H7 (cell line): Measurements from ENCODE around the gene LCE2C. TPM values are rescaled to one million over a fixed set of nuclear protein-coding genes. Genes with fewer than 3 reads are reported as not detected.
"Not testable (repeated sequence)": the region's sequence is repeated elsewhere in the genome, so short reads cannot be mapped to it uniquely, and the experiment has no call there.

Source experiments
- DNase-seq: peaks from one replicate; pipeline ENCODE4 v3.0.0; 2012
- H3K27me3 ChIP-seq: 2 replicates; pipeline ENCODE4 v1.6.0; 2011; ENCODE audit warnings: mild to moderate bottlenecking, low read length; ENCODE audit not compliant: control insufficient read depth, insufficient read depth
- H3K36me3 ChIP-seq: replicated peaks from 2 replicates; pipeline ENCODE4 v1.5.1; 2011; ENCODE audit warnings: low read length; ENCODE audit not compliant: control insufficient read depth, insufficient read depth
- H3K4me3 ChIP-seq: 2 replicates; pipeline ENCODE4 v1.5.1; 2011; ENCODE audit warnings: low read depth, mild to moderate bottlenecking, control low read depth, low read length, moderate library complexity; ENCODE audit not compliant: insufficient read depth
- total RNA-seq: library from RNA; depleted of rRNA; stranded (reverse); fragments of >200 nt; shearing (Covaris generic); gene quantifications from 2 replicates; pipeline ENCODE4 v1.2.3, GENCODE V29; 2014; rRNA removed

LCE2C gene
- total RNA-seq, 1 experiment from 2014 or later, result not detected

DNA sequence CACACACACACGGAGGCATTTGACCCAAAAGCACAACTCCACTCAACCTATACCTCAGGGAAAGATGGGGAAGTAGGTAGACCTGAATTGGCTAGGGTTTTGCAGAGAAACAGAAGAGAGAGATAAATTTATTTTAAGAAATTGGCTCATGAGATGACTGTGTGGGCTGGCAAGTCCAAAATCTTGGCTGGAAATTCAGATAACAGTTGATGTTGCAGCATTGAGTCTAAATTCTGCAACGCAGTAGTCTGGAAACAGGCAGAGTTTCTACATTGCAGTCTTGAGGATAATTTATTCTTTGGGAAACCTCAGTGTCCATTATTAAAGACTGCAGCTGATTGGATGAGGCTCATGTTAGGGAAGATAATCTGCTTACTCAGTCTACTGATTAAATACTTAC is 6.5 kb downstream of the LCE2C start:
- H3K36me3 ChIP-seq, result no peaks in the 10 kb centered on the region
- no peak overlapping the region for H3K4me3 ChIP-seq
- DNase-seq, result no peak
- no peaks in the 10 kb centered on the region for H3K27me3 ChIP-seq

DNA sequence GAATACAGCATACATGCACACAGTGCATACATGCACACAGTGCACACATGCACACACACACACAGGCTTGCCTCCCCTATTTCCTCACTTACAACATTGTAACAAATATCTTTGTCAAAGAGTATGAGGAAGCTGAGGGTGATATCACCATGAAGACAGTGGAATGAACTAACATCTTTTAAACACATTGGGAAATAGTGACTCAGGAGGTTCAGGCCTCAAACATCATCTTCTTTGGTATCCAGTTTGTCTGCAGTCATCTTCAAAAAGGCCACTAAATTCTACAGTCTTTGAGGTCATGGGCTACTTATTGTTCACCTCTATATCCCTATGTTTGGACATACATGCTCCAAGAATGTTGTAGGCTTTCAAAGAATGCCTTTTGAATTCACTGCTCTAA is 8.8 kb downstream of the LCE2C start:
- Histone ChIP-seq H3K36me3 (no peaks in the 10 kb centered on the region), H3K4me3 (no peak overlapping the region), H3K27me3 (no peaks in the 10 kb centered on the region)
- no peak for DNase-seq

DNA sequence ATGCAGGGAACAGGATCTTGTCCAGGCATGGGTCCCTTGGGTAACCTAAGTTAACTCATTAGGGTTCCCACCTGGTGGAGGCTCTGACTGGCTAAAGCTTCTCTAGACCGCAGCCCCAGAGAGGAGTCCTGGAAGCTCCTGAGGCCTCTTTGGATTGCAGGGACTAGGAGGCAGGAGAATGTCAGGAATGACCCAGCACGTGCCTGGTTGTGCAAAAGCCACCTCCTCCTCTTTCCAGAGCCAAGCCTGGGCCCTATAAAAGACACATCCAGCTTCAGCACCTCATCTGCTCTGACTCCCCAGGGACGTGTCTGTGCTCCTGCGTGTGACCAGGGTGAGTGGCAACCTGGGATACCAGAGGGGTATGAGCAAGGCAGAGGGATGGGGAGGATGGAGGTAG is 10.7 kb downstream of the LCE2C start, which contains the start of gene LCE2B:
LCE2B (plus strand) TSS at position 301 of the 400 bp plus-strand sequence. CDS start 721 bp downstream, outside the sequence.
- not testable (repeated sequence) for H3K27me3 ChIP-seq, DNase-seq, H3K4me3 ChIP-seq, H3K36me3 ChIP-seq

DNA sequence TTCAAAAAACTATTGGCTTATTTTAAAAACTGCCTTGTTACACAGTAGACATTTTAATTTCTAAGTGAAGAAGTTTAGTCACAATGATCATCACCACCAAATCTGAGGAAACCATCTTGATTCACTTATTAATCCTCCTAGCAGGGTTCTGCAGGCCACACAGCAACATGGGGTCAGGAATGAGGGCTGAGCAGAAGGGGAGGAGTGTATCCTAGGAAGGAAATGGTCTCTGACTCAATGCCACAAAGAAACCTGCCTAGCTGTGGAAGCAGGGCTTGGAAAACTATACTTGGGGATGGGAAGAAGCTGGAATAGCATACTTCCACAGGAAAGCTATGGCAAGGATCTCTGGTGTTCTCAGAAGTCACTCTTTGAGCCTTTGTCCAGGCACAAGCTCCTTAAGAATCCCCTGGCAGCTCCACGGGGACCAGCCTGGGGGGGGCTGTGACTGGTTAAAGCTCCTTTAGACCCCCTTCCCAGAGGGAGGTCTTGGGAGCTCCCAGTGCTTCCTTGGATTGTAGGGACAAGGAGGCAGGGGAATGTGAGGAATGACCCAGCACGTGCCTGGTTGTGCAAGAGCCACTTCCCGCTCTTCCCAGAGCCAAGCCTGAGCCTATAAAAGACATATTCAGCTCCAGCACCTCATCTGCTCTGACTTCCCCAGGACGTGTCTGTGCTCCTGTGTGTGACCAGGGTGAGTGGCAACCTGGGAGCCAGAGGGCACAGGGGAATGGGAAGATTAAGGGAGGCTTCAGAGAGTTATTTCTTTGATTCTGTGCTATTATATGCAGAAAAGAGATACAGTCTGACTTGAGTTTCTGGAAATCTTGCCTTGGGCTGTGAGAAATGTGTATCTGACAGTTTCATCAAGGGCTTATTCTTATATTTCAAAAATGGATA is 22.9 kb downstream of the LCE2C start, which contains the start of gene LCE2A:
LCE2A (plus strand) TSS at position 645 of the 900 bp plus-strand sequence. CDS start 557 bp downstream, outside the sequence.
- Histone ChIP-seq H3K36me3 (no peaks in the 10 kb centered on the region), H3K27me3 (no peaks in the 10 kb centered on the region), H3K4me3 (no peak within 1 kb of the TSS)
- DNase-seq, result no peak

DNA sequence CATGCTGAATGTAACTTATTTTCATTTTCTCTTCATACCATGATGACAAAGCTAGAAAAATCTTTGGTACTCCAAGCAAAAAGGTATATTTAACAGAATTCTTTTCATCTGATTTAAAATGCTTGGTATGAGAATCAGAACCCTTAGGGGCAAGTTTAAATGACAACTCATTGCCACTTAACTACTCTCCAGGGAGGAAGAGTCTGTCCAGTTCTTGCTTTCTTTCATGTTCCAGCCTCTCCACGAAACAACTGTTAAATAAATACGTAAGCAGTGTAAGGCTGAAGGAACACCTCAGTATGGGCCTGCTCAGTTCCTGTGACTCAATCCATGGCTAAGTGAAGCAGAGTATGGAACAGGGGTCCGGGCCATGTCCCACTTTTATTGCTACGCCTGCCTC is 24.7 kb downstream of the LCE2C start:
- H3K27me3 ChIP-seq, result no peaks in the 10 kb centered on the region
- no peak for DNase-seq
- no peak overlapping the region for H3K4me3 ChIP-seq
- no peaks in the 10 kb centered on the region for H3K36me3 ChIP-seq

DNA sequence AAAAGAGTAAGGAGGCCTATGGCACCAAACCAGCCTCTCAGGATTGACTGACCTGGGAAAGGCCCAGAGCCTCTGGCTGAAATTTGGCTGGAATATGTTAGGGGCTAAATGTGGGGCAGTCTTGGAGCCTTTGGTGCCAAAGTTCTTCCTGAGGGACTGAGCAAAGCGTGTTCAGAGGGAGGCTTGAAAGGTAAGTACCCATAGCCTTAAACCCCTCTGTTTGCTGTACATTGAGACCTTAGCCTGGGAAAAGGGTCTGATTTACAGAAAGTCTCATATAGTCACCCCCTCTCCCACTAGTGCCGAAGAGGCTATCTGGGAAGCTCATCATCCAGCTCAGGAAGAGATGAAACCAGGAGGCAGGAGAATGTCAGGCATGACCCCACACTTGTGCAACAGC is 32.8 kb downstream of the LCE2C start, which contains the start of gene LCE4A:
LCE4A (plus strand) TSS at position 301 of the 400 bp plus-strand sequence. CDS start 916 bp downstream, outside the sequence.
- DNase-seq, result no peak
- Histone ChIP-seq H3K36me3 (no peaks in the 10 kb centered on the region), H3K4me3 (no peak within 1 kb of the TSS), H3K27me3 (no peaks in the 10 kb centered on the region)

DNA sequence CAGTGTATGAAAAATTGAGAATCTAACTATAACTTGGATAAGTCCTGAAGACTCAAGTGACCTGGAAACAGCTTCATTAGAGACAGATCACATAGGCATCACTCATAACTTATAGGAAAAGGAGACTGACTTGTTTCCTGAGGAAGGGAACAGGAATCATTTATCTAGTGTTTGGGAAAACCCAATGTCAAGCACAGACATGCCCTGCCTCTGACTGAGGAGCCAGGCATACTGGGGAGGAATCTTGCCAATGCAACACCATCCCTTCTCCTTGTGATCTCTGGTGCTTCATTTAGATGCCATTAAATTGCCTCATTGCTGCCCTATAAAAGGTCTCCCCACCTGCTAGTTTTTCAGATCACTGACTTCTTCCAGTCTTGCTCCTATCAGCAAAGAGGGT is 43.2 kb downstream of the LCE2C start:
- H3K36me3 ChIP-seq, result no peaks in the 10 kb centered on the region
- H3K27me3 ChIP-seq, result no peaks in the 10 kb centered on the region
- no peak for DNase-seq
- no peak overlapping the region for H3K4me3 ChIP-seq

DNA sequence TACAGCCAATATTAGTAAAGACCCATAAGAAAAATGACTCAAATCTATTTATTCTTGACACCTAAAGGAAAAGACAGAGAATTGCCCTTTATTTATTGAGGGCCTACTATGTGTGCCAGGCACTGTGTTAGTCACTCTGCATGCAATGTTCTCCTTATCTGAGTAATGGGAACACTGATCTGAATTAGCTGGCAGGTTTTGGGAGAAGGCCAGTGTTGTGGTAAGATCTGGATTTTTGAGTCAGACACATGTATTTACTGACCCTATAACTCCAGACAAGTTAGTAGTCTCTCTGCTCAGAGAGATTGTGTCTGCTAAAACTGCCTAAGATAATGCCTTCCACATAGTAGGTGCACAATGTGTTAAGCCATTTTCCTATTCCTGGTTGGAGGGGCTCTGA is 50.2 kb downstream of the LCE2C start:
- DNase-seq, result no peak
- H3K4me3 ChIP-seq, result no peak overlapping the region
- no peaks in the 10 kb centered on the region for H3K36me3 ChIP-seq
- H3K27me3 ChIP-seq, result no peaks in the 10 kb centered on the region

Other genes with a start within 250 kb of the LCE2C start
- not detected in 2 replicates for gene LCE5A, start 164.5 kb upstream of the LCE2C start, total RNA-seq
- gene CRCT1, start 160.8 kb upstream of the LCE2C start, total RNA-seq, result not detected in 2 replicates
- not detected in 2 replicates for gene LCE3E, start 108.5 kb upstream of the LCE2C start, total RNA-seq
- not detected in 2 replicates for gene LCE3D, start 94.8 kb upstream of the LCE2C start, total RNA-seq
- gene LCE3C, start 75.0 kb upstream of the LCE2C start, total RNA-seq, result not detected in 2 replicates
- gene LCE3B, start 61.5 kb upstream of the LCE2C start, total RNA-seq, result not detected in 2 replicates
- not detected in 2 replicates for gene LCE3A, start 52.2 kb upstream of the LCE2C start, total RNA-seq
- gene LCE2D, start 11.9 kb upstream of the LCE2C start, total RNA-seq, result not detected in 2 replicates
- gene LCE2B, start 10.8 kb downstream of the LCE2C start, total RNA-seq, result not detected in 2 replicates
- not detected in 2 replicates for gene LCE2A, start 23.1 kb downstream of the LCE2C start, total RNA-seq
- gene LCE4A, start 32.9 kb downstream of the LCE2C start, total RNA-seq, result not detected in 2 replicates
- not detected in 2 replicates for gene KPRP, start 82.7 kb downstream of the LCE2C start, total RNA-seq
- not detected in 2 replicates for gene LCE1F, start 99.9 kb downstream of the LCE2C start, total RNA-seq
- gene LCE1E, start 111.0 kb downstream of the LCE2C start, total RNA-seq, result not detected in 2 replicates
- gene LCE1D, start 121.4 kb downstream of the LCE2C start, total RNA-seq, result not detected in 2 replicates
- not detected in 2 replicates for gene LCE1C, start 131.4 kb downstream of the LCE2C start, total RNA-seq
- gene LCE1B, start 136.7 kb downstream of the LCE2C start, total RNA-seq, result not detected in 2 replicates
- gene LCE1A, start 152.2 kb downstream of the LCE2C start, total RNA-seq, result not detected in 2 replicates
- gene LCE6A, start 167.6 kb downstream of the LCE2C start, total RNA-seq, result not detected in 2 replicates
- gene LCE7A, start 184.7 kb downstream of the LCE2C start, total RNA-seq, result not detected in 2 replicates
- not detected in 2 replicates for gene SMCP, start 203.0 kb downstream of the LCE2C start, total RNA-seq
- gene IVL, start 233.3 kb downstream of the LCE2C start, total RNA-seq, result not detected in 2 replicates